Colon (tissue), 2 donors: ENCODE measurements around the gene SLC5A8.
"Not testable (repeated sequence)": the region's sequence is repeated elsewhere in the genome, so short reads cannot be mapped to it uniquely, and the experiment has no call there.

Experiments used
- FAIRE-seq: peaks from 2 replicates; lab custom pipeline; 2012; peaks lifted over from hg19 to GRCh38; lab: Jason Lieb, UNC
- donor health status: control.
- donor health status: control.

The SLC5A8 gene

GRCh38 chr12:101172316-101172715 lies 37.7 kb downstream of the SLC5A8 start:
- FAIRE-seq = no peak

GRCh38 chr12:101168001-101168400 lies 42.0 kb downstream of the SLC5A8 start:
- no peak for FAIRE-seq

DNA sequence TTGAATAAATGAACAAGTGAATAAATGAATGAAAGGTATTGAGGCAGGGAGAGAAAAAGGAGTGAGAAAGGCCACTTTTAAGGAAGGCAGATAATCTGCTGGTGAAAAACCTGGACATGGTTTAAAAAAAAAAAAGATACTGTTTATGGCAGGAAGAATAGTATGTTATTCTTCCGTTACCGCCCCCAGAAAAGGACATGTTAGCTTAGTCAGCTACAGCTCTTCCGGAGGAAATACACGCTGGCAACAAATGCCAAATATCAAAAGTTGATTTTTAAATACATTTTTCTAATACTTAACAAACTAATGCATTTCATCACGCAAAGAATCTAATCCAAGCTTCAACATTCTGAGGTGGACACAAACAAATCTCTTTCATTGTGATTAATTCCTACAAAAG lies 43.2 kb downstream of the SLC5A8 start:
- FAIRE-seq = no peak

GRCh38 chr12:101165319-101165718 lies 44.7 kb downstream of the SLC5A8 start:
- no peak for FAIRE-seq

GRCh38 chr12:101145777-101146431 lies 64.1 kb downstream of the SLC5A8 start:
- not testable (repeated sequence) for FAIRE-seq

DNA sequence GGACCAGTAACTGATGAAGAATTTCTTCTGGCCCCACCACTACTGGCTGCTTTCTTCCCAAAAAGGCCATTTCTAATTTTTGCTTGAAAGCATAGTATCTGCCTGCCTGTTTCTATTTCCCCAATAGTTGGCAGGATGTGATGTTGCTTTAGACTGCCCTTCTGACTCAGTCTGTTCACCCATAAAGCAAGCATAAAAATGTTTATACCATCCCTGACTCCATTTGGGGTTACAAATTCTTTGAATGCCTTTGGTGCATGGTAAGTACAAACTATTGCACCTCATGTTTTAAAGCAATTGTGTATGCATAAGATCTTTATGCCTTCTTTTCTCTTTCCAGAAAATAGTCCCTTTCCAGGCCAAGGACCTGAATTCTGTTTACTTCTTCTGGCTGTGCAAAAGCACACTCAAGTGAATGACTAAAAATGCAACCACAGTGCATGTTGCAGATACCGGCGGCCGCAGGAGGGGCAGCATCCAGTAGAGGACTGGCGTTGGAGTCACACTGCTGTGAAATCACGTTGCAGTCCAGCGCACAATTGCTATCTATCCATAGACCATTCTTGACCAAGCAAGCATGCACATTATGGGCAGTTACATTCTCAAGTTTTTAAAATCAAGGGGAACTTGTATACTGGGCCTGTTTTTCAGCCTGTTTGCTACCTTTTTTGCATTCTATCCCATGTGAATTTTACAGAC lies 82.4 kb downstream of the SLC5A8 start:
- FAIRE-seq = no peak

GRCh38 chr12:101117842-101118241 lies 92.2 kb downstream of the SLC5A8 start:
- FAIRE-seq = no peak

- FAIRE-seq = no peak
Observed at GRCh38 chr12:101116911-101117310, 93.1 kb downstream of the SLC5A8 start.

DNA sequence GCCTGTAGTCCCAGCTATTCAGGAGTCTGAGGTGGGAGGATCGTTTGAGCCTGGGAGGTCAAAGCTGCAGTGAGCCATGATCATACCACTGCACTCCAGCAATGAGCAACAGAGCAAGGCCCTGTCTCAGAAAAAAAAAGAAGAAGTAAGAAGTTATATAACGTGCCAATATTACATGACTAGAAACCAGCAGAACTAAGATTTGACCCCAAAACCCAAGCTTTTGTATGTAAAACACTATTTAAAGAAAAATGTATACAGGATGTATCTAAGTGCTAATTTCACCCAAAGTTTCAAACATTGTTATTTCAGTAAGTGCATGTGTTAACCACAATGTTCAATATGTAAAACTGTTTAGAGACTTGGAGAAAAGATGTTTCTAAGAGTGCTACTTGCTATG lies 94.7 kb downstream of the SLC5A8 start:
- FAIRE-seq = no peak

DNA sequence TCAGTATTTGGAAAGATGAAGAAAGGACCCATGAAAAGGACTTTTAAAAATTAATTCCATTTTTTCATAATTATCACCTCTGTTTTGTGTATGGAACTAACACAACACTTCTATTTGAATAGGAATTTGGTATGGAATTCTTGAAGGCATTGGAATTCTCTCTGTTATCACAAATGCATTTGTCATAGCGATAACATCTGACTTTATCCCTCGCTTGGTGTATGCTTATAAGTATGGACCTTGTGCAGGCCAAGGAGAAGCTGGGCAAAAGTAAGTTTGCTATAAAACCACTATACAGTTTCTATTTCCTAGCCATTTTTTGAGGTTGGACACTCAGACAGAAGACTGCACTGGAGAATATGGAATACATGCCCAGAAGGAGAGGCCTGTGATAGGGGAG lies 98.6 kb downstream of the SLC5A8 start:
- no peak for FAIRE-seq

DNA sequence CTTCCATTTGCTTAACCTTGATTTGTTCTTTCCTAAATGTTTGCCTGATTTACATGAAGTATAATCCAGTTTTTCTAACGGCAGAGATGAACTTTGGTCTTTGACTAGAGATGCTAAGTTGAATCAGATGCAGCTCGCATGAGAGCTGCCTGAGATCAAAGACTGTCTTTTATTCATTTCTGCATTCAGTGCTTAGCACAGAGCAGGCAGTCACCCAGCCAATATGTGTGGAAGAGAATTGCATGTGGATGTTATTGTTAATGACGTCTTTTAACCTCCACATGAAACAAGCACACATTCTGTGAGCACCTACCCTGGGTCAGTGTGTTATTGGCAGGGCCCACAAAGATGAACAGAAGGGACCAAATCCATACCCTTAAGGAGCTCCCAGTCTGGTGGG lies 99.2 kb downstream of the SLC5A8 start:
- no peak for FAIRE-seq

- no peak for FAIRE-seq
Observed at GRCh38 chr12:101108130-101108529, 101.9 kb downstream of the SLC5A8 start.

DNA sequence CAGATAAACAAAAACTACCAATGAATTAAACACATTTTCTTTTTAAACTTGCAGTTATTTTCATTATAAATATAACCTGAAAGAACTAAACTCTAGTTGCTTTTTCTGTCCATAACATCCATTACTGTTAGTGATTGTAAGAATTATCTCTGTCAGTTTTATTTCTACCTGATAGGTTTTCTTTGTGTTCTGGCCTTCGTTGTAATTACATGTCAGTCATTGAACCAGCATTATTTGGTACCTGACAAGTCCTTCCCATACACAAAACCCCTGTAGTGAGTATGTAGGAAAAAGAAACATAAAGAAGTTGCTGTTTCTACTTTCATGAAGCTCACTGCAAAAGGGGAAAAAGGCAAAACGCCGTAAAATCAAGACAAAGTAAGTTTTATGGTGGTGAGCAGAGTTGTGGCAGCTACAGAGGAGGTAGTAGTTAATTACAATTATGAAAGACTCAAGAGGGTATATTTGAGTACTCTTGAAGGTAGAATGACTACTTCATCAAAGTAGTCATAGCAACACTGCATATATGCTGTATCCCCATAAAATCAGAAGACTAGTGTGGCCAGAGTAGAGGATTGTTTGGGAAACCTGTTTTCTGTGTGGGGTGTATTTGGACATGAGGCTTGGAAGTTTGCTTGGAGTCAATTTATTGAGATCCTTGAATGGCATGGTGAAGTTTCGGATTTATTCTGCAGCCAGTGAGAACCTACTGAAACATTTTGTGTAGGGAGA lies 102.8 kb downstream of the SLC5A8 start:
- FAIRE-seq = no peak
